ENCODE measurements around the gene PGA5.

GRCh38 chr11:61194981-61195695, 45.8 kb upstream of the PGA5 start:
- TF ChIP-seq CTCF (IDR thresholded peaks at IDR 0.05) (no peak), POLR2A (IDR thresholded peaks at IDR 0.05) (no peak)
